OCI-LY3 (cell line): Measurements from ENCODE around the gene VPS35L.
"Not testable (repeated sequence)": the region's sequence is repeated elsewhere in the genome, so short reads cannot be mapped to it uniquely, and the experiment has no call there.

Experiments used
- H2AFZ ChIP-seq: fragments of 200-600, 300-600 bp; shearing (Covaris generic); 2 replicates; pipeline ENCODE4 v1.6.0; 2014; ENCODE audit warnings: antibody characterized with exemption, low read depth, low read length
- H3K27ac ChIP-seq: fragments of 200-600, 300-600 bp; sonication (generic); 2 replicates; pipeline ENCODE4 v1.5.1; 2014; ENCODE audit warnings: mild to moderate bottlenecking, low read length, moderate library complexity, mixed read lengths
- H3K27me3 ChIP-seq: fragments of 200-600, 300-600 bp; sonication (generic); 2 replicates; pipeline ENCODE4 v1.6.1; 2014; ENCODE audit warnings: low read depth, low read length, mixed read lengths
- H3K36me3 ChIP-seq: fragments of 200-600, 300-600 bp; sonication (generic); replicated peaks from 2 replicates; pipeline ENCODE3; 2014; ENCODE audit warnings: low read depth, low read length, mixed read lengths
- H3K4me1 ChIP-seq: fragments of 300-600, 200-600 bp; sonication (generic); 2 replicates; pipeline ENCODE4 v1.6.1; 2014; ENCODE audit warnings: low read length, mixed read lengths
- H3K4me2 ChIP-seq: fragments of 200-600, 300-600 bp; sonication (generic); 2 replicates; pipeline ENCODE4 v1.6.1; 2014; ENCODE audit warnings: low read length, mixed read lengths
- H3K4me3 ChIP-seq: fragments of 300-600, 200-600 bp; sonication (generic); 2 replicates; pipeline ENCODE4 v1.5.1; 2014; ENCODE audit warnings: antibody characterized with exemption, mild to moderate bottlenecking, low read length, moderate library complexity
- H3K79me2 ChIP-seq: fragments of 300-600, 200-600 bp; shearing (Covaris generic); 2 replicates; pipeline ENCODE4 v1.6.1; 2014; ENCODE audit warnings: mild to moderate bottlenecking, low read length, mixed read lengths
- H3K9ac ChIP-seq: fragments of 300-600, 200-600 bp; shearing (Covaris generic); 2 replicates; pipeline ENCODE4 v1.6.0; 2014; ENCODE audit warnings: mild to moderate bottlenecking, low read length, moderate library complexity
- H3K9me3 ChIP-seq: fragments of 200-600, 300-600 bp; shearing (Covaris generic); 2 replicates; pipeline ENCODE4 v1.6.1; 2014; ENCODE audit warnings: low read length, mixed read lengths; ENCODE audit not compliant: insufficient read depth
- H4K20me1 ChIP-seq: fragments of 200-600, 300-600 bp; sonication (generic); 2 replicates; pipeline ENCODE4 v1.6.1; 2016; ENCODE audit warnings: low read length, mixed read lengths; ENCODE audit not compliant: insufficient read depth
- CTCF ChIP-seq: fragments of 200-600, 300-600 bp; sonication (generic); IDR thresholded peaks from 2 replicates; pipeline ENCODE4 v1.5.1; 2014; ENCODE audit warnings: antibody characterized with exemption, low read length, low read depth
- EZH2phosphoT487 ChIP-seq: fragments of 200-600 bp; shearing (Covaris generic); IDR thresholded peaks from 2 replicates; pipeline ENCODE4 v1.6.1; 2018; ENCODE audit warnings: antibody characterized with exemption, mixed run types, low read depth

The VPS35L gene

DNA sequence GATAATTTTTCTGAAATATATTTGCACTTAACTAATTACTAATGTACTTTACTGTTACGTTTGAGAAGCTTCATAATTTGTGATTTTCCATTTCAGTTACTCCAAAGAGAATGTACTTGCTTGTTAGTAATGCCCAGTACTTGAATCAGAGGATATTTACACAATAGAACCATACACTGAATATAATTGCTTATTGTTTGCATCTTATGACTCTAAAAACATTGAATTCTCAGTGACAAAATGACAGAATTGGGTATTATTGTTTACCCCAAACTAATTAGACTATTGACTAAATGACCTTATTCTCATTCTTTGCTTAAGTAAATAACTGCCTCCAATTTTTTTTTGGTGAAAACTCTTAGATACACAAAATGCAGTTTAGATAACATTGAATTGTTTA lies 22.9 kb upstream of the VPS35L start:
- Histone ChIP-seq H3K9me3 (no peaks in the 10 kb centered on the region), H2AFZ (no peak overlapping the region), H3K79me2 (no peaks in the 10 kb centered on the region), H3K36me3 (peaks cover 49% of the 10 kb centered on the region), H3K27ac (no peak overlapping the region), H4K20me1 (no peaks in the 10 kb centered on the region), H3K27me3 (no peaks in the 10 kb centered on the region), H3K4me3 (no peak overlapping the region), H3K4me1 (no peaks in the 10 kb centered on the region), H3K9ac (no peak overlapping the region), H3K4me2 (no peak overlapping the region)
- TF ChIP-seq EZH2phosphoT487 (no peak), CTCF (no peak)

- H3K27me3 ChIP-seq: no peaks in the 10 kb centered on the region
- TF ChIP-seq EZH2phosphoT487 (no peak), CTCF (no peak)
- H3K79me2 ChIP-seq: no peaks in the 10 kb centered on the region
- no peak overlapping the region for H3K4me2 ChIP-seq
- H2AFZ ChIP-seq: no peak overlapping the region
- no peaks in the 10 kb centered on the region for H4K20me1 ChIP-seq
- peaks cover 41% of the 10 kb centered on the region for H3K36me3 ChIP-seq
- H3K9ac ChIP-seq: no peak overlapping the region
- H3K9me3 ChIP-seq: no peaks in the 10 kb centered on the region
- no peak overlapping the region for H3K27ac ChIP-seq
- no peak overlapping the region for H3K4me3 ChIP-seq
- H3K4me1 ChIP-seq: no peaks in the 10 kb centered on the region
These were observed 15.1 kb upstream of the VPS35L start for GRCh38 chr16:19540241-19540970.

DNA sequence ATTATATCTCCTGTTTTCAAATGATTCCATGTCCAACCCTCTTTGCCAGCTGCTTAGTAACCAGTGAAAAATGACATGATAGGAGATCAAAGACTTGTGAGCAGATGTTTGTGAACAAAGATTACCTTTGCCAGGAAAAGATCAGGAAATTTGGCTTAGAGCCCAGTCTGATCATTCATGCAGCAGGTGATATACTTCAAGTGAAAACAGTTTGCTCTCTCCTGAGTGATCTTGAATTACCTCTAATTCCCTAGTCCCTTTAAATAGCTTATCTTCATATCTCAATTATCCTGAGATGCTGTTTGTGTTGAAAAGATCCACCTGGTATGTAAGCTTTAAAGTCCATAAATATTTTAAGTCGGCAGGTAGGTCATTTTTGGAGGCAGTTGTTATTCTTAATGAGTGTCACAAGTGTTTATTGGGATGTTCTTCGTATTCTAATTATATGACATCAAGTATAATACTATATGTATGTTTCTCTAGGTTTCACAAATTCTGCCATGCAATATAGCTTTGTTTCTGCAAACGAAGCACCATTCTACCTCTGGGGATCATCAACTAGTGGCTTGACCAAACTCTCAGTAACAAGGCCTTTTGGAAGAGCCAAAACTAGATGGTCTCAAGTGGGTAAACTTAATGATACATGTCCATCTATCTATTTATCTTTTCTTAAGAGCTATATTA lies 13.2 kb upstream of the VPS35L start:
- H3K4me3 ChIP-seq: no peak overlapping the region
- H3K79me2 ChIP-seq: no peaks in the 10 kb centered on the region
- H3K9ac ChIP-seq: no peak overlapping the region
- H3K27ac ChIP-seq: no peak overlapping the region
- no peaks in the 10 kb centered on the region for H3K4me1 ChIP-seq
- H4K20me1 ChIP-seq: no peaks in the 10 kb centered on the region
- H3K9me3 ChIP-seq: no peaks in the 10 kb centered on the region
- peaks cover 31% of the 10 kb centered on the region for H3K36me3 ChIP-seq
- TF ChIP-seq CTCF (no peak), EZH2phosphoT487 (no peak)
- H3K4me2 ChIP-seq: no peak overlapping the region
- H3K27me3 ChIP-seq: no peaks in the 10 kb centered on the region
- no peak overlapping the region for H2AFZ ChIP-seq

GRCh38 chr16:19543278-19543996 lies 12.1 kb upstream of the VPS35L start:
- not testable (repeated sequence) for H3K4me2 ChIP-seq, H3K27ac ChIP-seq, H3K4me1 ChIP-seq, H3K9me3 ChIP-seq, H2AFZ ChIP-seq, H3K9ac ChIP-seq, H3K27me3 ChIP-seq, H4K20me1 ChIP-seq, H3K4me3 ChIP-seq, H3K79me2 ChIP-seq
- H3K36me3 ChIP-seq: peaks cover 39% of the 10 kb centered on the region
